Testis (tissue), 2 donors: ENCODE data around the gene DEFB115.

Experiments
- CTCF ChIP-seq, 3 experiments: fragments of 450-650 bp in 2 of 3; fragments of 200-600 bp in 1 of 3; sonication (generic) in 1 of 3; IDR thresholded peaks; one replicate each; pipeline ENCODE4 v1.5.1; 2016 to 2019; ENCODE audit warnings: antibody characterized with exemption in 3 of 3, mild to moderate bottlenecking in 2 of 3, moderate library complexity in 1 of 3
- POLR2A ChIP-seq: fragments of 450-650 bp; IDR thresholded peaks from one replicate; pipeline ENCODE4 v1.6.1; 2017; ENCODE audit warnings: antibody characterized with exemption, mild to moderate bottlenecking, moderate library complexity

GRCh38 chr20:31237763-31238162 is 19.7 kb upstream of the DEFB115 start:
- TF ChIP-seq CTCF (IDR thresholded peaks at IDR 0.05) (no peak), POLR2A (no peak)
